ENCODE measurements around the gene TSFM.

DNA sequence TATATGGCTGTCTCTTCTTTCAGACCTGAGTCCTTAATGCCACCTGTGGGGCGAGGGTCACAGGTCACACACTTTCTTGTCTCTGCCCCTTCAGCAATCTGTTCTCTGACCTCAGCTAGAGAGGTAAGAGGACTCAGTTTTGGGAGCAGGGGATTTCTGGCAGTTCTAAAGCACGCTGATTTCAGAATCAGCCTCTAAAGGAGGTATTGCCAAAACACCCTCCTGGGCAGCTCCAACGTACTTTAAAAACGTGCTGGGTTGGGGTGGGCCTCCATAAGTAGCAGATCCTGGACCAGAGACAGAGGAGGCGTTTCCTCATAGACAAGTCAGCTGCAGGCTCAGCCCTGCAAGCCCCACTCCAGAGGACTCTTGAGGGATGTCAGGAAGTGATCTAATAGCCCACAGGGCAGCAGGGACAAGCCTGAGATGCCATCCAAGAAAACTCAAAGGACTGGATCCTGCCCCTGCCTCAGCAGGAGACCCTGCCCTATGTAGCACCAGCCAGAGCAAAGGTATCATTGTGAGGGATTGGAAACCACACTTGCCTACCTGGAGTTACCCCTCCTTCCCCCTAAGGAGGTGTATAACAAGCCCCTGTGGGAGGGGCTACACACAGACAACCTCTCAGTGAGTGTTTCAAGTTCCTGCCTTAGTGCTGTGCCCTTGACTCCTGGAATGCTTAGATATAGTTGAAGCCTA is 55.4 kb downstream of the TSFM start:
- TF ChIP-seq RAD21 (IDR thresholded peaks at IDR 0.05) (no peak), CTCF (IDR thresholded peaks at IDR 0.05; ENCODE audit: low read depth, low read length, missing input control) (no peak), JUND (IDR thresholded peaks at IDR 0.05) (no peak), HNF4G (IDR thresholded peaks at IDR 0.05) (no peak)
- TF ChIP-seq, protein P1, sequence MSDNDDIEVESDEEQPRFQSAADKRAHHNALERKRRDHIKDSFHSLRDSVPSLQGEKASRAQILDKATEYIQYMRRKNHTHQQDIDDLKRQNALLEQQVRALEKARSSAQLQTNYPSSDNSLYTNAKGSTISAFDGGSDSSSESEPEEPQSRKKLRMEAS (IDR thresholded peaks at IDR 0.05): no peak
- TF ChIP-seq, protein P2, sequence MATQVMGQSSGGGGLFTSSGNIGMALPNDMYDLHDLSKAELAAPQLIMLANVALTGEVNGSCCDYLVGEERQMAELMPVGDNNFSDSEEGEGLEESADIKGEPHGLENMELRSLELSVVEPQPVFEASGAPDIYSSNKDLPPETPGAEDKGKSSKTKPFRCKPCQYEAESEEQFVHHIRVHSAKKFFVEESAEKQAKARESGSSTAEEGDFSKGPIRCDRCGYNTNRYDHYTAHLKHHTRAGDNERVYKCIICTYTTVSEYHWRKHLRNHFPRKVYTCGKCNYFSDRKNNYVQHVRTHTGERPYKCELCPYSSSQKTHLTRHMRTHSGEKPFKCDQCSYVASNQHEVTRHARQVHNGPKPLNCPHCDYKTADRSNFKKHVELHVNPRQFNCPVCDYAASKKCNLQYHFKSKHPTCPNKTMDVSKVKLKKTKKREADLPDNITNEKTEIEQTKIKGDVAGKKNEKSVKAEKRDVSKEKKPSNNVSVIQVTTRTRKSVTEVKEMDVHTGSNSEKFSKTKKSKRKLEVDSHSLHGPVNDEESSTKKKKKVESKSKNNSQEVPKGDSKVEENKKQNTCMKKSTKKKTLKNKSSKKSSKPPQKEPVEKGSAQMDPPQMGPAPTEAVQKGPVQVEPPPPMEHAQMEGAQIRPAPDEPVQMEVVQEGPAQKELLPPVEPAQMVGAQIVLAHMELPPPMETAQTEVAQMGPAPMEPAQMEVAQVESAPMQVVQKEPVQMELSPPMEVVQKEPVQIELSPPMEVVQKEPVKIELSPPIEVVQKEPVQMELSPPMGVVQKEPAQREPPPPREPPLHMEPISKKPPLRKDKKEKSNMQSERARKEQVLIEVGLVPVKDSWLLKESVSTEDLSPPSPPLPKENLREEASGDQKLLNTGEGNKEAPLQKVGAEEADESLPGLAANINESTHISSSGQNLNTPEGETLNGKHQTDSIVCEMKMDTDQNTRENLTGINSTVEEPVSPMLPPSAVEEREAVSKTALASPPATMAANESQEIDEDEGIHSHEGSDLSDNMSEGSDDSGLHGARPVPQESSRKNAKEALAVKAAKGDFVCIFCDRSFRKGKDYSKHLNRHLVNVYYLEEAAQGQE (IDR thresholded peaks at IDR 0.05): no peak

All from liver (tissue), 3 donors.